IPS-20b (cell line): Measurements from ENCODE around the gene CDK14.

Source experiments
- H3K27ac ChIP-seq: one replicate; pipeline ENCODE4 v1.5.1; 2013; ENCODE audit warnings: low read length
- H3K27me3 ChIP-seq: 2 replicates; pipeline ENCODE4 v1.6.1; 2013; ENCODE audit warnings: mild to moderate bottlenecking, low read length, inconsistent platforms; ENCODE audit not compliant: insufficient read depth
- H3K36me3 ChIP-seq: 2 replicates; pipeline ENCODE4 v1.6.1; 2013; ENCODE audit warnings: low read depth, mild to moderate bottlenecking, inconsistent platforms, low read length, moderate library complexity; ENCODE audit not compliant: insufficient read depth
- H3K4me1 ChIP-seq: 2 replicates; pipeline ENCODE4 v1.6.1; 2013; ENCODE audit warnings: mild to moderate bottlenecking, control low read depth, inconsistent platforms, low read length, moderate library complexity; ENCODE audit not compliant: insufficient read depth
- H3K4me3 ChIP-seq: 2 replicates; pipeline ENCODE4 v1.5.1; 2013; ENCODE audit warnings: mild to moderate bottlenecking, low read length, inconsistent platforms
- H3K9ac ChIP-seq: 2 replicates; pipeline ENCODE4 v1.6.1; 2013; ENCODE audit warnings: low read depth, mild to moderate bottlenecking, inconsistent platforms, low read length, moderate library complexity
- H3K9me3 ChIP-seq: 2 replicates; pipeline ENCODE4 v1.6.1; 2013; ENCODE audit warnings: mild to moderate bottlenecking, low read depth, low read length, inconsistent platforms; ENCODE audit not compliant: insufficient read depth

The CDK14 gene

GRCh38 chr7:90579181-90579688, 16.9 kb upstream of the CDK14 start:
- Histone ChIP-seq H3K4me3 (no peak overlapping the region), H3K9me3 (no peaks in the 10 kb centered on the region), H3K27ac (no peak overlapping the region), H3K4me1 (no peaks in the 10 kb centered on the region), H3K27me3 (no peaks in the 10 kb centered on the region), H3K9ac (no peak overlapping the region), H3K36me3 (no peaks in the 10 kb centered on the region)

- no peaks in the 10 kb centered on the region for H3K4me1 ChIP-seq
- H3K9me3 ChIP-seq: no peaks in the 10 kb centered on the region
- H3K9ac ChIP-seq: no peak overlapping the region
- H3K4me3 ChIP-seq: no peak overlapping the region
- no peaks in the 10 kb centered on the region for H3K27me3 ChIP-seq
- no peak overlapping the region for H3K27ac ChIP-seq
- H3K36me3 ChIP-seq: no peaks in the 10 kb centered on the region
Measured at GRCh38 chr7:90580051-90580450, 16.1 kb upstream of the CDK14 start.

GRCh38 chr7:90582164-90582563, 14.0 kb upstream of the CDK14 start:
- Histone ChIP-seq H3K27ac (no peak overlapping the region), H3K4me3 (no peak overlapping the region), H3K9me3 (no peaks in the 10 kb centered on the region), H3K4me1 (no peaks in the 10 kb centered on the region), H3K9ac (no peak overlapping the region), H3K27me3 (no peaks in the 10 kb centered on the region), H3K36me3 (no peaks in the 10 kb centered on the region)

- H3K4me1 ChIP-seq: no peaks in the 10 kb centered on the region
- H3K27ac ChIP-seq: no peak overlapping the region
- H3K9ac ChIP-seq: no peak overlapping the region
- no peak overlapping the region for H3K4me3 ChIP-seq
- H3K9me3 ChIP-seq: no peaks in the 10 kb centered on the region
- no peaks in the 10 kb centered on the region for H3K36me3 ChIP-seq
- no peaks in the 10 kb centered on the region for H3K27me3 ChIP-seq
Measured at GRCh38 chr7:90584378-90584777, 11.7 kb upstream of the CDK14 start.

- H3K4me3 ChIP-seq: no peak overlapping the region
- H3K27ac ChIP-seq: no peak overlapping the region
- no peaks in the 10 kb centered on the region for H3K27me3 ChIP-seq
- H3K4me1 ChIP-seq: no peaks in the 10 kb centered on the region
- H3K9ac ChIP-seq: no peak overlapping the region
- H3K36me3 ChIP-seq: no peaks in the 10 kb centered on the region
- H3K9me3 ChIP-seq: no peaks in the 10 kb centered on the region
Measured at GRCh38 chr7:90586091-90586490, 10.0 kb upstream of the CDK14 start.

- no peaks in the 10 kb centered on the region for H3K36me3 ChIP-seq
- H3K4me3 ChIP-seq: no peak overlapping the region
- H3K4me1 ChIP-seq: no peaks in the 10 kb centered on the region
- no peak overlapping the region for H3K27ac ChIP-seq
- H3K9me3 ChIP-seq: no peaks in the 10 kb centered on the region
- H3K27me3 ChIP-seq: no peaks in the 10 kb centered on the region
- no peak overlapping the region for H3K9ac ChIP-seq
Measured at GRCh38 chr7:90587766-90588165, 8.4 kb upstream of the CDK14 start.

GRCh38 chr7:90592033-90592432, 4.1 kb upstream of the CDK14 start:
- Histone ChIP-seq H3K27me3 (peaks cover 4% of the 10 kb centered on the region), H3K9ac (no peak overlapping the region), H3K9me3 (no peaks in the 10 kb centered on the region), H3K4me3 (no peak overlapping the region), H3K36me3 (no peaks in the 10 kb centered on the region), H3K4me1 (peaks cover 5% of the 10 kb centered on the region; the same call in 1 of the 2 replicates), H3K27ac (no peak overlapping the region)

- Histone ChIP-seq H3K9ac (no peak overlapping the region), H3K36me3 (no peaks in the 10 kb centered on the region), H3K27ac (no peak overlapping the region), H3K27me3 (peaks cover 16% of the 10 kb centered on the region), H3K4me1 (peaks cover 5% of the 10 kb centered on the region; the same call in 1 of the 2 replicates), H3K4me3 (no peak overlapping the region), H3K9me3 (no peaks in the 10 kb centered on the region)
Measured at GRCh38 chr7:90593205-90593604, 2.9 kb upstream of the CDK14 start.

- H3K4me3 ChIP-seq: peak overlapping the region; percentile 71
- peak overlapping the region; percentile 74; the same call in 1 of the 2 replicates for H3K9ac ChIP-seq
Measured at GRCh38 chr7:90594751-90595317, 1.3 kb upstream of the CDK14 start.

GRCh38 chr7:90595342-90595800, 750 bp upstream of the CDK14 start:
- Histone ChIP-seq H3K9me3 (no peaks in the 10 kb centered on the region), H3K4me1 (peaks cover 6% of the 10 kb centered on the region; the same call in 1 of the 2 replicates), H3K4me3 (peak overlapping the region; percentile 71), H3K27me3 (peaks cover 17% of the 10 kb centered on the region), H3K36me3 (no peaks in the 10 kb centered on the region), H3K9ac (peak overlapping the region; percentile 74; the same call in 1 of the 2 replicates), H3K27ac (peak overlapping the region; percentile 24)

More at GRCh38 chr7:90594751-90595317, 1.3 kb upstream of the CDK14 start:
- Histone ChIP-seq H3K9me3 (no peaks in the 10 kb centered on the region), H3K36me3 (no peaks in the 10 kb centered on the region), H3K27me3 (peaks cover 17% of the 10 kb centered on the region), H3K27ac (peak overlapping the region; percentile 24), H3K4me1 (peaks cover 5% of the 10 kb centered on the region; the same call in 1 of the 2 replicates)

- Histone ChIP-seq H3K27ac (no peak overlapping the region), H3K9me3 (no peaks in the 10 kb centered on the region), H3K9ac (peak overlapping the region; percentile 90; the same call in 1 of the 2 replicates), H3K36me3 (no peaks in the 10 kb centered on the region), H3K4me3 (peak overlapping the region; percentile 93), H3K27me3 (peaks cover 17% of the 10 kb centered on the region), H3K4me1 (peaks cover 12% of the 10 kb centered on the region; the same call in 1 of the 2 replicates)
Measured at GRCh38 chr7:90596671-90597562, 796 bp downstream of the CDK14 start.
